HEK293 (cell line): ENCODE data around the gene GAST.

Experiments used
- KLF16 ChIP-seq: fragments of 450-650 bp; formaldehyde crosslinking; IDR thresholded peaks from 2 replicates; pipeline ENCODE4 v1.5.1; 2017; ENCODE audit warnings: missing biosample characterization, missing genetic modification characterization
- ZNF202 ChIP-seq: fragments of 450-650 bp; formaldehyde crosslinking; IDR thresholded peaks from 2 replicates; pipeline ENCODE4 v1.5.1; 2016; ENCODE audit warnings: missing biosample characterization, missing genetic modification characterization, borderline replicate concordance
- ZNF404 ChIP-seq: fragments of 450-650 bp; formaldehyde crosslinking; IDR thresholded peaks from 2 replicates; pipeline ENCODE4 v1.5.1; 2017; ENCODE audit warnings: missing biosample characterization, missing genetic modification characterization
- ZNF670 ChIP-seq: fragments of 450-650 bp; formaldehyde crosslinking; IDR thresholded peaks from 2 replicates; pipeline ENCODE4 v1.5.1; 2016; ENCODE audit warnings: missing biosample characterization, missing genetic modification characterization, low read depth
- TF ChIP-seq, protein P1 (sequence below): fragments of 450-650 bp; formaldehyde crosslinking; IDR thresholded peaks from 2 replicates; pipeline ENCODE4 v1.5.1; 2016; ENCODE audit warnings: missing biosample characterization, missing genetic modification characterization
- TF ChIP-seq, protein P2 (sequence below): fragments of 450-650 bp; formaldehyde crosslinking; IDR thresholded peaks from 2 replicates; pipeline ENCODE4 v1.5.1; 2016; ENCODE audit warnings: missing biosample characterization, missing genetic modification characterization
- TF ChIP-seq, protein P3 (sequence below): fragments of 450-650 bp; formaldehyde crosslinking; IDR thresholded peaks from 2 replicates; pipeline ENCODE4 v1.5.1; 2016; ENCODE audit warnings: missing biosample characterization, missing genetic modification characterization

DNA sequence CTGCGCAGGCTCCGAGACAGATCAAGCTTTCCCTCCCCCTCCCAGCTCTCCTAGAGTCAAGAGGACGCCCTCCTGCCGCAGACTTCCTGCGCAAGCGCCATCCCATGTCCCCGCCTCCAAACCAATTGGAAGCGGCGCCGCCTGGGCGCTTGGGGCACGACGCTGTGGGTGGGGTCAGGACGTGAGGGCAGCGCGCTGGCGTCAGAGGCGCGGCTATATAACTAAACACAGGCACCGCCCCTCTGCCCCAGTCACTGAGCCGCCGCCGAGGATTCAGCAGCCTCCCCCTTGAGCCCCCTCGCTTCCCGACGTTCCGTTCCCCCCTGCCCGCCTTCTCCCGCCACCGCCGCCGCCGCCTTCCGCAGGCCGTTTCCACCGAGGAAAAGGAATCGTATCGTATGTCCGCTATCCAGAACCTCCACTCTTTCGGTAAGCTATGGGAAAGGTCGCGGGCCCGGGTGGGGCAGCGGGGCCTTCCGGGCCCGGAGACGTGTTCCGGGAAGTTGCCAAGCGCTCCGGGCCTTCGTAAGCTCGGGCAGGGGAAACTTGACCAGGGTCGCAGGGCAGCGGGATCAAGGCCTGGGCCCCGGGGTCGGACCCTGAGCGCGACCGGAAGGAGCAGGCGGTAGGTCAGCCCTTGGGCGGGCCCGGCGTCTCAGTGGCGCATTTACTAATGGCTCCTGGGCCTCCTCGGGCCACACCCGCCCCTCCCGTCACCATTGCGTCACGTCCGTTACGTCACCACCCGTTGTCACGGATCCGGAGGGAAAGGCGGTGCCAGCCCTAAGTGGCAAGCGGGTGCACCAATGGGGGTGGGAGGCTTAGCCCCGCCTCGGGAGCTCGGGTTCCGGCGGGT, 23.3 kb upstream of the GAST start, which contains the start of gene EIF1:
- TF ChIP-seq, protein P1, sequence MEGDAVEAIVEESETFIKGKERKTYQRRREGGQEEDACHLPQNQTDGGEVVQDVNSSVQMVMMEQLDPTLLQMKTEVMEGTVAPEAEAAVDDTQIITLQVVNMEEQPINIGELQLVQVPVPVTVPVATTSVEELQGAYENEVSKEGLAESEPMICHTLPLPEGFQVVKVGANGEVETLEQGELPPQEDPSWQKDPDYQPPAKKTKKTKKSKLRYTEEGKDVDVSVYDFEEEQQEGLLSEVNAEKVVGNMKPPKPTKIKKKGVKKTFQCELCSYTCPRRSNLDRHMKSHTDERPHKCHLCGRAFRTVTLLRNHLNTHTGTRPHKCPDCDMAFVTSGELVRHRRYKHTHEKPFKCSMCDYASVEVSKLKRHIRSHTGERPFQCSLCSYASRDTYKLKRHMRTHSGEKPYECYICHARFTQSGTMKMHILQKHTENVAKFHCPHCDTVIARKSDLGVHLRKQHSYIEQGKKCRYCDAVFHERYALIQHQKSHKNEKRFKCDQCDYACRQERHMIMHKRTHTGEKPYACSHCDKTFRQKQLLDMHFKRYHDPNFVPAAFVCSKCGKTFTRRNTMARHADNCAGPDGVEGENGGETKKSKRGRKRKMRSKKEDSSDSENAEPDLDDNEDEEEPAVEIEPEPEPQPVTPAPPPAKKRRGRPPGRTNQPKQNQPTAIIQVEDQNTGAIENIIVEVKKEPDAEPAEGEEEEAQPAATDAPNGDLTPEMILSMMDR (tag by site-specific recombination), result 0 out of 2 replicates have a peak, but pooled peaks have one; percentile 17
- no peak for TF ChIP-seq ZNF404 (tag by site-specific recombination)
- TF ChIP-seq, protein P2, sequence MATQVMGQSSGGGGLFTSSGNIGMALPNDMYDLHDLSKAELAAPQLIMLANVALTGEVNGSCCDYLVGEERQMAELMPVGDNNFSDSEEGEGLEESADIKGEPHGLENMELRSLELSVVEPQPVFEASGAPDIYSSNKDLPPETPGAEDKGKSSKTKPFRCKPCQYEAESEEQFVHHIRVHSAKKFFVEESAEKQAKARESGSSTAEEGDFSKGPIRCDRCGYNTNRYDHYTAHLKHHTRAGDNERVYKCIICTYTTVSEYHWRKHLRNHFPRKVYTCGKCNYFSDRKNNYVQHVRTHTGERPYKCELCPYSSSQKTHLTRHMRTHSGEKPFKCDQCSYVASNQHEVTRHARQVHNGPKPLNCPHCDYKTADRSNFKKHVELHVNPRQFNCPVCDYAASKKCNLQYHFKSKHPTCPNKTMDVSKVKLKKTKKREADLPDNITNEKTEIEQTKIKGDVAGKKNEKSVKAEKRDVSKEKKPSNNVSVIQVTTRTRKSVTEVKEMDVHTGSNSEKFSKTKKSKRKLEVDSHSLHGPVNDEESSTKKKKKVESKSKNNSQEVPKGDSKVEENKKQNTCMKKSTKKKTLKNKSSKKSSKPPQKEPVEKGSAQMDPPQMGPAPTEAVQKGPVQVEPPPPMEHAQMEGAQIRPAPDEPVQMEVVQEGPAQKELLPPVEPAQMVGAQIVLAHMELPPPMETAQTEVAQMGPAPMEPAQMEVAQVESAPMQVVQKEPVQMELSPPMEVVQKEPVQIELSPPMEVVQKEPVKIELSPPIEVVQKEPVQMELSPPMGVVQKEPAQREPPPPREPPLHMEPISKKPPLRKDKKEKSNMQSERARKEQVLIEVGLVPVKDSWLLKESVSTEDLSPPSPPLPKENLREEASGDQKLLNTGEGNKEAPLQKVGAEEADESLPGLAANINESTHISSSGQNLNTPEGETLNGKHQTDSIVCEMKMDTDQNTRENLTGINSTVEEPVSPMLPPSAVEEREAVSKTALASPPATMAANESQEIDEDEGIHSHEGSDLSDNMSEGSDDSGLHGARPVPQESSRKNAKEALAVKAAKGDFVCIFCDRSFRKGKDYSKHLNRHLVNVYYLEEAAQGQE, result peak; percentile 53
- TF ChIP-seq, protein P3, sequence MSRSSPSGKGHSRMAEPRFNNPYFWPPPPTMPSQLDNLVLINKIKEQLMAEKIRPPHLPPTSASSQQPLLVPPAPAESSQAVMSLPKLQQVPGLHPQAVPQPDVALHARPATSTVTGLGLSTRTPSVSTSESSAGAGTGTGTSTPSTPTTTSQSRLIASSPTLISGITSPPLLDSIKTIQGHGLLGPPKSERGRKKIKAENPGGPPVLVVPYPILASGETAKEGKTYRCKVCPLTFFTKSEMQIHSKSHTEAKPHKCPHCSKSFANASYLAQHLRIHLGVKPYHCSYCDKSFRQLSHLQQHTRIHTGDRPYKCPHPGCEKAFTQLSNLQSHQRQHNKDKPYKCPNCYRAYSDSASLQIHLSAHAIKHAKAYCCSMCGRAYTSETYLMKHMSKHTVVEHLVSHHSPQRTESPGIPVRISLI (tag by site-specific recombination), result no peak
- TF ChIP-seq KLF16 (tag by site-specific recombination), result peak; percentile 69; the same call in 1 of the 2 replicates
- TF ChIP-seq ZNF202 (tag by site-specific recombination), result no peak
- no peak for TF ChIP-seq ZNF670 (tag by site-specific recombination)
